PFSK-1 (cell line): ENCODE results near the gene TNNI3.

ENCODE experiments used
- FOXP2 ChIP-seq: optimal IDR thresholded peaks from 2 replicates; pipeline ENCODE3; 2011; ENCODE audit warnings: borderline replicate concordance, control low read depth, inconsistent platforms; ENCODE audit not compliant: insufficient read depth; ENCODE audit errors: extremely low read length, extremely low read depth
- POLR2AphosphoS5 ChIP-seq: IDR thresholded peaks from 2 replicates; pipeline ENCODE4 v1.6.1; 2012; ENCODE audit warnings: low read depth, mild to moderate bottlenecking, control low read depth, low read length, moderate library complexity
- SIN3A ChIP-seq: IDR thresholded peaks from 2 replicates; pipeline ENCODE4 v1.6.1; 2012; ENCODE audit warnings: mild to moderate bottlenecking, low read length, moderate library complexity, borderline replicate concordance; ENCODE audit not compliant: insufficient read depth
- TAF1 ChIP-seq: IDR thresholded peaks from 2 replicates; pipeline ENCODE4 v1.6.1; 2012; ENCODE audit warnings: low read length, control low read depth, borderline replicate concordance; ENCODE audit not compliant: insufficient read depth
- TF ChIP-seq, protein P1 (sequence below), 2 experiments: IDR thresholded peaks; 2 replicates each; pipeline versions ENCODE4 v1.6.1 to v1.8.0; 2011 to 2012; ENCODE audit warnings: low read depth in 2 of 2, low read length in 2 of 2, control low read depth in 1 of 2, inconsistent platforms in 1 of 2, mild to moderate bottlenecking in 1 of 2, moderate library complexity in 1 of 2; ENCODE audit not compliant: insufficient read depth in 1 of 2

Gene TNNI3

GRCh38 chr19:55109527-55110291 is 47.8 kb downstream of the TNNI3 start:
- TF ChIP-seq POLR2AphosphoS5 = no peak
- TF ChIP-seq TAF1 = no peak
- no peak for TF ChIP-seq FOXP2
- TF ChIP-seq, protein P1, sequence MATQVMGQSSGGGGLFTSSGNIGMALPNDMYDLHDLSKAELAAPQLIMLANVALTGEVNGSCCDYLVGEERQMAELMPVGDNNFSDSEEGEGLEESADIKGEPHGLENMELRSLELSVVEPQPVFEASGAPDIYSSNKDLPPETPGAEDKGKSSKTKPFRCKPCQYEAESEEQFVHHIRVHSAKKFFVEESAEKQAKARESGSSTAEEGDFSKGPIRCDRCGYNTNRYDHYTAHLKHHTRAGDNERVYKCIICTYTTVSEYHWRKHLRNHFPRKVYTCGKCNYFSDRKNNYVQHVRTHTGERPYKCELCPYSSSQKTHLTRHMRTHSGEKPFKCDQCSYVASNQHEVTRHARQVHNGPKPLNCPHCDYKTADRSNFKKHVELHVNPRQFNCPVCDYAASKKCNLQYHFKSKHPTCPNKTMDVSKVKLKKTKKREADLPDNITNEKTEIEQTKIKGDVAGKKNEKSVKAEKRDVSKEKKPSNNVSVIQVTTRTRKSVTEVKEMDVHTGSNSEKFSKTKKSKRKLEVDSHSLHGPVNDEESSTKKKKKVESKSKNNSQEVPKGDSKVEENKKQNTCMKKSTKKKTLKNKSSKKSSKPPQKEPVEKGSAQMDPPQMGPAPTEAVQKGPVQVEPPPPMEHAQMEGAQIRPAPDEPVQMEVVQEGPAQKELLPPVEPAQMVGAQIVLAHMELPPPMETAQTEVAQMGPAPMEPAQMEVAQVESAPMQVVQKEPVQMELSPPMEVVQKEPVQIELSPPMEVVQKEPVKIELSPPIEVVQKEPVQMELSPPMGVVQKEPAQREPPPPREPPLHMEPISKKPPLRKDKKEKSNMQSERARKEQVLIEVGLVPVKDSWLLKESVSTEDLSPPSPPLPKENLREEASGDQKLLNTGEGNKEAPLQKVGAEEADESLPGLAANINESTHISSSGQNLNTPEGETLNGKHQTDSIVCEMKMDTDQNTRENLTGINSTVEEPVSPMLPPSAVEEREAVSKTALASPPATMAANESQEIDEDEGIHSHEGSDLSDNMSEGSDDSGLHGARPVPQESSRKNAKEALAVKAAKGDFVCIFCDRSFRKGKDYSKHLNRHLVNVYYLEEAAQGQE (IDR thresholded peaks at IDR 0.05; ENCODE audit: insufficient read depth in 1 of 2, low read depth in 2 of 2, low read length in 2 of 2) = no peak
- TF ChIP-seq SIN3A = no peak

- TF ChIP-seq TAF1 = no peak
- TF ChIP-seq SIN3A = no peak
- TF ChIP-seq, protein P1 (IDR thresholded peaks at IDR 0.05; ENCODE audit: insufficient read depth in 1 of 2, low read depth in 2 of 2, low read length in 2 of 2) = no peak
- TF ChIP-seq POLR2AphosphoS5 = no peak
- no peak for TF ChIP-seq FOXP2
Measured at GRCh38 chr19:55106591-55106990, 50.9 kb downstream of the TNNI3 start.

DNA sequence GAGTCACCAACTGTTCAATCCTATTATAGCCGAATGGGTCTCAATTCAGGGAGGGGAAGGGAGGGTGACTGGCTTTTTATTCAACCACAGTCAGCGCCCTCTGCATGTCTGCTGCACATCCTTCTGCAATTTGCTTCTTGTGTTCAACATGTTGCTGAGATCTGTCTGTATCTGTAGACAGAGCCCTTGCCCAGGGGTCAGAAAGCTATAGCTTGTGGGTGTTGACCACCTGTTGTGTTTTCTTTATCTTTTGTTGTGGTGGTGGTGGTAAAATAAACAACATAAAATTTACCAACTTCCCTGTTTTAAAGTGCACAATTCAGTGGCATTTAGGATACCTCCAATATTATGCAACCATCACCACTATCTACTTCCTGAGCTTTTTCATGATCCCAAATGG is 52.3 kb downstream of the TNNI3 start:
- TF ChIP-seq, protein P1 (IDR thresholded peaks at IDR 0.05; ENCODE audit: insufficient read depth in 1 of 2, low read depth in 2 of 2, low read length in 2 of 2) = no peak
- no peak for TF ChIP-seq FOXP2
- TF ChIP-seq POLR2AphosphoS5 = no peak
- no peak for TF ChIP-seq TAF1
- TF ChIP-seq SIN3A = no peak

DNA sequence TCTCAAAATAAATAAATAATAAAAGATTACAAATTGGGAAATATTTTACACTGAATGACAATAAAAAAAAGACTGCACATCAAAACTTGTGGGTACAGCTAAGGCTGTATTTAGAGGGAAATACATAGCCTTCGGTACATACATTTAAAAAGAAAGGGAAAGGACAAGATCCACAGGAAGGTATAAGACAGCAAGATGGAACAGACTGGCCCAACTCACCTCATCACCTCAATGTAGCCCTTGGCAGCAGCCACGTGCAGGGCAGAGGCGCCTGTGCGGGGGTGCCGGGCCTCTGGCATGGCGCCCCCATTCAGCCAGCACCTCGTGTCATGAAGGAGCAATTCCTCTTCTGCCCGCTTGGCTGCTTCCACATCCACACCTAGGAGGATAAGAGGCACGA is 54.3 kb downstream of the TNNI3 start:
- TF ChIP-seq, protein P1 (IDR thresholded peaks at IDR 0.05; ENCODE audit: insufficient read depth in 1 of 2, low read depth in 2 of 2, low read length in 2 of 2) = no peak
- TF ChIP-seq SIN3A (no peak), POLR2AphosphoS5 (no peak), TAF1 (no peak), FOXP2 (no peak)
